ENCODE measurements around the gene ADARB1. TPM values are rescaled to one million over a fixed set of nuclear protein-coding genes. Genes with fewer than 3 reads are reported as not detected.

The ADARB1 gene
- total and polyA plus RNA-seq, 9 of the 15 experiments (the other 6 are each of a cell fraction or from before 2014, with no cell fraction given), result 6.7 to 16.0 (median 8.3) TPM

DNA sequence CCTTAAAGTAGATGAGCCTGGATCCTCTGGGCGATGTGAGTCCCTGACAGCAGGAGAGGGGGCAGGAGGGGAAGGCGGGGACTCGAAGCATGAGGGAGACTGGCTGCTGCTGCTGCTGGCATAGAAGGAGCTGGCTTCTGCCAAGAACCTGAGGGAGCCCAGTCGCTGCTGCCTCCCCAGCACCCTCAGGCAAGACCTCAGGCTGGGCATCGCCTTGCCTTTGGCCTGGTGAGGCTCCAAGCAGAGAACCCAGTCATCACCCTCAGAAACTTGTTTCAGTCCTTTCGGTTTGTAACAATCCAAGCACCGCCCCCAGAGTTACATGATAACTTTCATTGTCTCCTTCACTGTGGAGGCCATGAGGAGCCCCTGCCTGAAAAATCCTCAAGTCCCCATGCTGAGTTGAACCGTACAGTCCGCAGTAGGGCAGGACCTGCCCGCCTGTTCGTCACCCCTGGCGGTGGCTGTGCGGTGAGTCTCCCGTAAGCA lies 174.6 kb downstream of the ADARB1 start (continued):
- TF ChIP-seq, protein P1, sequence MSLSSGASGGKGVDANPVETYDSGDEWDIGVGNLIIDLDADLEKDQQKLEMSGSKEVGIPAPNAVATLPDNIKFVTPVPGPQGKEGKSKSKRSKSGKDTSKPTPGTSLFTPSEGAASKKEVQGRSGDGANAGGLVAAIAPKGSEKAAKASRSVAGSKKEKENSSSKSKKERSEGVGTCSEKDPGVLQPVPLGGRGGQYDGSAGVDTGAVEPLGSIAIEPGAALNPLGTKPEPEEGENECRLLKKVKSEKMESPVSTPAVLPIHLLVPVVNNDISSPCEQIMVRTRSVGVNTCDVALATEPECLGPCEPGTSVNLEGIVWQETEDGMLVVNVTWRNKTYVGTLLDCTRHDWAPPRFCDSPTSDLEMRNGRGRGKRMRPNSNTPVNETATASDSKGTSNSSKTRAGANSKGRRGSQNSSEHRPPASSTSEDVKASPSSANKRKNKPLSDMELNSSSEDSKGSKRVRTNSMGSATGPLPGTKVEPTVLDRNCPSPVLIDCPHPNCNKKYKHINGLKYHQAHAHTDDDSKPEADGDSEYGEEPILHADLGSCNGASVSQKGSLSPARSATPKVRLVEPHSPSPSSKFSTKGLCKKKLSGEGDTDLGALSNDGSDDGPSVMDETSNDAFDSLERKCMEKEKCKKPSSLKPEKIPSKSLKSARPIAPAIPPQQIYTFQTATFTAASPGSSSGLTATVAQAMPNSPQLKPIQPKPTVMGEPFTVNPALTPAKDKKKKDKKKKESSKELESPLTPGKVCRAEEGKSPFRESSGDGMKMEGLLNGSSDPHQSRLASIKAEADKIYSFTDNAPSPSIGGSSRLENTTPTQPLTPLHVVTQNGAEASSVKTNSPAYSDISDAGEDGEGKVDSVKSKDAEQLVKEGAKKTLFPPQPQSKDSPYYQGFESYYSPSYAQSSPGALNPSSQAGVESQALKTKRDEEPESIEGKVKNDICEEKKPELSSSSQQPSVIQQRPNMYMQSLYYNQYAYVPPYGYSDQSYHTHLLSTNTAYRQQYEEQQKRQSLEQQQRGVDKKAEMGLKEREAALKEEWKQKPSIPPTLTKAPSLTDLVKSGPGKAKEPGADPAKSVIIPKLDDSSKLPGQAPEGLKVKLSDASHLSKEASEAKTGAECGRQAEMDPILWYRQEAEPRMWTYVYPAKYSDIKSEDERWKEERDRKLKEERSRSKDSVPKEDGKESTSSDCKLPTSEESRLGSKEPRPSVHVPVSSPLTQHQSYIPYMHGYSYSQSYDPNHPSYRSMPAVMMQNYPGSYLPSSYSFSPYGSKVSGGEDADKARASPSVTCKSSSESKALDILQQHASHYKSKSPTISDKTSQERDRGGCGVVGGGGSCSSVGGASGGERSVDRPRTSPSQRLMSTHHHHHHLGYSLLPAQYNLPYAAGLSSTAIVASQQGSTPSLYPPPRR (CRISPR knock-in tag; IDR thresholded peaks at IDR 0.05; ENCODE audit: borderline replicate concordance), result no peak
- TF ChIP-seq BCOR (IDR thresholded peaks at IDR 0.05) (no peak), STAG1 (CRISPR knock-in tag; IDR thresholded peaks at IDR 0.05; ENCODE audit: borderline replicate concordance) (no peak), SOX6 (IDR thresholded peaks at IDR 0.05) (no peak), NFIC (IDR thresholded peaks at IDR 0.05) (no peak), BCL6 (CRISPR knock-in tag; IDR thresholded peaks at IDR 0.05) (no peak), PML (IDR thresholded peaks at IDR 0.05; ENCODE audit: low read length) (no peak), FOXJ3 (CRISPR knock-in tag; IDR thresholded peaks at IDR 0.05) (no peak)

All from K562 (cell line).